Right lobe of liver (tissue), 6 donors: ENCODE data around the gene HOXA2. TPM values are rescaled to one million over a fixed set of nuclear protein-coding genes. Genes with fewer than 3 reads are reported as not detected.

ENCODE experiments used
- ATAC-seq, 4 donors: fragments of 200-7000 bp; cut with Tn5 transposase; one replicate each; pipeline ENCODE4 v1.9.1; 2020; ENCODE audit warnings: mild to moderate bottlenecking in 4 of 4, moderate library complexity in 4 of 4
- DNase-seq, 3 donors: peaks; one replicate each; pipeline ENCODE4 v3.0.0-alpha.2; 2020
- H3K27ac ChIP-seq, 3 donors: fragments of 200-600 bp; one replicate each; pipeline ENCODE4 v1.8.0; 2022
- H3K27me3 ChIP-seq, 2 donors: fragments of 200-600 bp; one replicate each; pipeline ENCODE4 v1.8.0; 2022
- H3K36me3 ChIP-seq, 4 donors: fragments of 200-600 bp; sonication (generic) in 1 of 4; one replicate each; pipeline versions ENCODE4 v1.5.1 to v1.8.0; 2017 to 2022; ENCODE audit warnings: control low read depth in 1 of 4
- H3K4me1 ChIP-seq, 4 donors: fragments of 200-600 bp; sonication (generic) in 1 of 4; one replicate each; pipeline versions ENCODE4 v1.5.1 to v1.8.0; 2017 to 2022; ENCODE audit warnings: control low read depth in 1 of 4
- H3K4me3 ChIP-seq, 3 donors: fragments of 200-600 bp; one replicate each; pipeline ENCODE4 v1.8.0; 2022
- H3K9me3 ChIP-seq, 4 donors: fragments of 200-600 bp; sonication (generic) in 1 of 4; one replicate each; pipeline versions ENCODE4 v1.5.1 to v1.8.0; 2017 to 2022; ENCODE audit warnings: control low read depth in 1 of 4
- CTCF ChIP-seq, 4 donors: fragments of 200-600 bp in 3 of 4; fragments of 450-650 bp in 1 of 4; IDR thresholded peaks; one replicate each; pipeline versions ENCODE4 v1.5.1 to v1.8.0; 2016 to 2022; ENCODE audit warnings: antibody characterized with exemption in 4 of 4, mild to moderate bottlenecking in 2 of 4
- POLR2A ChIP-seq: fragments of 450-650 bp; IDR thresholded peaks from one replicate; pipeline ENCODE4 v1.6.1; 2017; ENCODE audit warnings: antibody characterized with exemption, mild to moderate bottlenecking
- WGBS: methylation state at CpG from one replicate; pipeline ENCODE4 v1.1.6; 2018; ENCODE audit warnings: low coverage, low lambda C conversion rate; ENCODE audit not compliant: insufficient coverage; ENCODE audit errors: missing lambda C conversion rate; 5-methylcytosine and 5-hydroxymethylcytosine counted together
- intact Hi-C, 2 donors: fragments of 100-400 bp; cut with DNase I; formaldehyde crosslinking; loops; one replicate each; pipeline versions ENCODE4 v1.11.2 to v1.14.1; 2022
- total RNA-seq, 6 experiments: library from RNA; depleted of rRNA in 2 of 6; stranded (reverse); fragments of >200 nt in 2 of 6; fragmentation: NEBNext Ultra II Directional in 3 of 6; extraction: Animal tissue kit (Norgen Biotek cat#: 25700) in 3 of 6; gene quantifications; one replicate each; pipeline versions ENCODE4 v1.1.0 to v1.2.4, GENCODE V29; 2016 to 2023
- donor health status: DM: no; HTN: yes; CAD: no.
- donor health status: DM: no; HTN: no; CAD: no.
- donor health status: DM: no; HTN: no; CAD: no.
- donor health status: DM: no; HTN: yes; CAD: no.
- donor health status: DM: no; HTN: yes; CAD: no.

The HOXA2 gene
- total RNA-seq, 6 experiments from 2014 or later = 0.16 to 0.19 (median 0.17) TPM; not detected in 3

GRCh38 chr7:27068259-27068658 is 34.2 kb downstream of the HOXA2 start:
- no peak overlapping the region for H3K4me3 ChIP-seq
- H3K27me3 ChIP-seq = no peaks in the 10 kb centered on the region
- no peak overlapping the region for H3K27ac ChIP-seq
- DNase-seq (no peak), ATAC-seq (no peak)
- intact Hi-C loops = no loop called here
- no peaks in the 10 kb centered on the region for H3K36me3 ChIP-seq
- TF ChIP-seq POLR2A = no peak
- no peak for TF ChIP-seq CTCF (IDR thresholded peaks at IDR 0.05)
- H3K4me1 ChIP-seq = no peaks in the 10 kb centered on the region
- 100% methylated on average over 1 of the region's 1 CpG for WGBS
- H3K9me3 ChIP-seq = no peaks in the 10 kb centered on the region

DNA sequence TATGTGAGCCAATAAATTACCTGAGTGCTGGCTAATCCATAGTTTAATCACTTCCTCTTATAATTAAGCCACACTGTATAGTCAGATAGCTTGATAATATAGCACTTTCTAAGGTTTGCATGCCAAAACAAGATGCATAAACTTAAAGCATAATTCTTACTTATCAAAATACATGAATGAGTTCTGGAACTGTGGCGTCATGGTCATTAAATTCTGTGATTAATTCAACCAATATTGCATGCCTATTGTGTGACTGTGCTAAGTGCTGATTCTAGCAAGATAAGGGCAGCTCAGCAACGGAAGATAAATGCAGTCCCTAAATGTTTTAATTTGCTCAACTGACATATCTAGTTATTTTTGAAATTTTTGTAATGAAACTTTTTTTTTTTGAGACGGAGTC is 36.3 kb downstream of the HOXA2 start:
- Histone ChIP-seq H3K9me3 (no peaks in the 10 kb centered on the region), H3K36me3 (no peaks in the 10 kb centered on the region), H3K4me3 (no peak overlapping the region), H3K27me3 (no peaks in the 10 kb centered on the region), H3K4me1 (no peaks in the 10 kb centered on the region), H3K27ac (no peak overlapping the region)
- ATAC-seq (no peak), DNase-seq (no peak)
- intact Hi-C loops = no loop called here
- no peak for TF ChIP-seq CTCF (IDR thresholded peaks at IDR 0.05)
- TF ChIP-seq POLR2A = no peak
- 72% methylated on average over 3 of the region's 3 CpGs for WGBS

DNA sequence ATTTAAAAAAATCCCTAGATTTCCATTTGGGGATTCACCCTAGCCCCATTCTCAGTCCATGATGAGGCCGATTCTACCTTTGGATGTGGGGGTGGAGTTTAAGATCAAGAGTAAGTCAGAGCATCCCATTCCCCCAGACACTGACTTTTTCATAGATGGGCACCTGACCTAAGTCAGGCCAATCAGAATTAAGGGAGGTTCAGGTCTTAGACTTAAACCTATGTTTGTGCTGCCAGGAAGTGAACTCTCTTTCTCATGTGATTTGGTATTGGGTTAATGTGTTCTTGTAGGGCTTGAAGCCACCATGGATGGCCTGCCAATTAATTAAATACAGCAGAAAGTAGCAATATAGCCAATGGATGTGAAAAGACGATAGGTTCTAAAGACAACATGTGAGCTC is 36.8 kb downstream of the HOXA2 start:
- no peaks in the 10 kb centered on the region for H3K9me3 ChIP-seq
- DNase-seq = no peak
- no peak overlapping the region for H3K4me3 ChIP-seq
- no peaks in the 10 kb centered on the region for H3K4me1 ChIP-seq
- H3K27ac ChIP-seq = no peak overlapping the region
- no peaks in the 10 kb centered on the region for H3K36me3 ChIP-seq
- WGBS = 68% methylated on average over 2 of the region's 2 CpGs
- intact Hi-C loops = no loop called here
- no peaks in the 10 kb centered on the region for H3K27me3 ChIP-seq
- TF ChIP-seq POLR2A (no peak), CTCF (IDR thresholded peaks at IDR 0.05) (no peak)
- no peak for ATAC-seq

DNA sequence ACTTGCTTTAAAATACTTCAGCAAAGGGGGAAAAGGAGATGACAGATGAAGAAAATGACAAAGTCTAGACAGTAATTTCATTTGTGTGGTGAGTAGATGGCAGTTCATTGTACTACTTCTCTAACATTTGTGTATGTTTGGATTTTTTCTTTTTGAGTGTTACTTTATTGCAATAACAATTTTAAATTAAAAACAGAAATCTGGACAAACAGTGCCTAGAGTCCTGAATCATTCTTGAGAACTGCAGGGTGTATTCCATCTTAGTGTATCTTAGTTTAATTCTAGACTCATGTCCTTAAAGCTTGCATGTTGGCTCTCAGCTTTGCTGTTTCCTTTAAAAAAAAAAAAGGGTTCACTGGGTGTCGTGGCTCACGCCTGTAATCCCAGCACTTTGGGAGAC is 37.8 kb downstream of the HOXA2 start:
- no peak for TF ChIP-seq CTCF (IDR thresholded peaks at IDR 0.05)
- TF ChIP-seq POLR2A = no peak
- ATAC-seq (no peak), DNase-seq (no peak)
- Histone ChIP-seq H3K9me3 (no peaks in the 10 kb centered on the region), H3K4me1 (no peaks in the 10 kb centered on the region), H3K4me3 (no peak overlapping the region), H3K36me3 (no peaks in the 10 kb centered on the region), H3K27me3 (no peaks in the 10 kb centered on the region), H3K27ac (no peak overlapping the region)
- WGBS = 37% methylated on average over 2 of the region's 2 CpGs
- intact Hi-C loops = no loop called here

GRCh38 chr7:27064159-27064558 is 38.3 kb downstream of the HOXA2 start:
- Histone ChIP-seq H3K9me3 (no peaks in the 10 kb centered on the region), H3K27me3 (no peaks in the 10 kb centered on the region), H3K4me3 (no peak overlapping the region), H3K4me1 (no peaks in the 10 kb centered on the region), H3K36me3 (no peaks in the 10 kb centered on the region), H3K27ac (no peak overlapping the region)
- intact Hi-C loops = no loop called here
- 5% methylated on average over 2 of the region's 2 CpGs for WGBS
- DNase-seq (no peak), ATAC-seq (no peak)
- no peak for TF ChIP-seq POLR2A
- TF ChIP-seq CTCF (IDR thresholded peaks at IDR 0.05) = no peak
